GM10266 (cell line): ENCODE measurements around the gene BCO2.

Source experiments
- DNase-seq: peaks from one replicate; pipeline ENCODE4 v3.0.0; 2012; ENCODE audit errors: extremely low spot score
- TF ChIP-seq, protein P1 (sequence below): IDR thresholded peaks from 2 replicates; pipeline ENCODE4 v1.5.1; 2012; ENCODE audit warnings: mild to moderate bottlenecking, low read depth; ENCODE audit not compliant: control insufficient read depth, insufficient read depth; ENCODE audit errors: missing control alignments

Gene BCO2

GRCh38 chr11:112162761-112163546, 12.4 kb upstream of the BCO2 start:
- TF ChIP-seq, protein P1, sequence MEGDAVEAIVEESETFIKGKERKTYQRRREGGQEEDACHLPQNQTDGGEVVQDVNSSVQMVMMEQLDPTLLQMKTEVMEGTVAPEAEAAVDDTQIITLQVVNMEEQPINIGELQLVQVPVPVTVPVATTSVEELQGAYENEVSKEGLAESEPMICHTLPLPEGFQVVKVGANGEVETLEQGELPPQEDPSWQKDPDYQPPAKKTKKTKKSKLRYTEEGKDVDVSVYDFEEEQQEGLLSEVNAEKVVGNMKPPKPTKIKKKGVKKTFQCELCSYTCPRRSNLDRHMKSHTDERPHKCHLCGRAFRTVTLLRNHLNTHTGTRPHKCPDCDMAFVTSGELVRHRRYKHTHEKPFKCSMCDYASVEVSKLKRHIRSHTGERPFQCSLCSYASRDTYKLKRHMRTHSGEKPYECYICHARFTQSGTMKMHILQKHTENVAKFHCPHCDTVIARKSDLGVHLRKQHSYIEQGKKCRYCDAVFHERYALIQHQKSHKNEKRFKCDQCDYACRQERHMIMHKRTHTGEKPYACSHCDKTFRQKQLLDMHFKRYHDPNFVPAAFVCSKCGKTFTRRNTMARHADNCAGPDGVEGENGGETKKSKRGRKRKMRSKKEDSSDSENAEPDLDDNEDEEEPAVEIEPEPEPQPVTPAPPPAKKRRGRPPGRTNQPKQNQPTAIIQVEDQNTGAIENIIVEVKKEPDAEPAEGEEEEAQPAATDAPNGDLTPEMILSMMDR = no peak
- no peak for DNase-seq

GRCh38 chr11:112163875-112164685, 11.2 kb upstream of the BCO2 start, which contains the start of gene IL18:
IL18 (minus strand) TSS chr11:112164094; CDS start chr11:112155053, 9,041 bp downstream.
- TF ChIP-seq, protein P1 = no peak
- no peak for DNase-seq

- TF ChIP-seq, protein P1 = no peak
- no peak for DNase-seq
These were observed 10.3 kb upstream of the BCO2 start for GRCh38 chr11:112165049-112165448.

GRCh38 chr11:112166562-112166961, 8.8 kb upstream of the BCO2 start:
- no peak for DNase-seq

GRCh38 chr11:112167145-112167544, 8.2 kb upstream of the BCO2 start, which contains the start of gene TEX12:
TEX12 (plus strand) TSS chr11:112167372; CDS start chr11:112169269, 1,897 bp downstream.
- DNase-seq = no peak
- TF ChIP-seq, protein P1 = no peak

More at GRCh38 chr11:112166562-112166961, 8.8 kb upstream of the BCO2 start:
- TF ChIP-seq, protein P1 = no peak

DNA sequence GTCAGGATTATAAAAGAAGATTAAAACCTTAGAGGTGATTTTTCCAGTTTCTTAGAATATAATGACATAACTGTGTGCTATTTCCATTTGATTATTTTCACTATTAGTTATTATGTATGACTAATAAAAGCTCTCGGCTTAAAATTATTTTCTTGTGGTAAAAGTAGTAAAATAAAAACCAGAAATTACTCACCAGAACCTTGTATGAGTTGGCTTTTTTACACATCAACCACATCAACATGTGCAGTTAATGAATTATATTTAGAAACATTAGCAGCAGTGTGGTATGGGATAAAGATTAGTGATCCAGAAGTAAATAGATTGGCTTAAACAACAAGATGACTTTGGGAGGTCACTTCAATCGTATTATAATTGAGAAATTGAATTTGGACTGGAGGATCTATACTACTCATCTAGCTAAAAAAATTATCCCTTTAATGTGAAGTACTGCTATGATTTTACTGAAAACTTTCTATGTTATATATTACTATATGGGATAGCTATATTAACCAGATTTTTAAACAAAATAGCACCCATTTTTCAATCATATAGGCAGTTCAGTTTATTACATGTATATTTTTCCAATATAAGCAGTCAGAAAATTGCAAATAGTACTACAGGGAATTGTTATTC, 2.8 kb upstream of the BCO2 start:
- DNase-seq = no peak

More for the DNA sequence above, 2.8 kb upstream of the BCO2 start:
- TF ChIP-seq, protein P1 = no peak
